ENCODE results near the gene PTGR1.
A peak's percentile ranks its signal among the peaks of the same experiment; 100 is the strongest.
"Not testable (repeated sequence)": the region's sequence is repeated elsewhere in the genome, so short reads cannot be mapped to it uniquely, and the experiment has no call there.

Gene PTGR1

GRCh38 chr9:111597852-111598732 is 1.4 kb downstream of the PTGR1 start:
- WGBS (ENCODE audit: insufficient coverage, insufficient read length) = no CpG with 5 or more reads among the region's 41 CpGs
- Histone ChIP-seq H3K27me3 (ENCODE audit: control insufficient read depth, insufficient read depth, low read length) (peaks cover 2% of the 10 kb centered on the region; the same call in 1 of the 2 replicates), H3K4me3 (ENCODE audit: low read length) (peak overlapping the region; percentile 81; the same call in 1 of the 2 replicates), H3K4me1 (ENCODE audit: control insufficient read depth, insufficient read depth, low read length) (no peaks in the 10 kb centered on the region; the same call in 1 of the 2 replicates), H3K9me3 (ENCODE audit: control insufficient read depth, insufficient read depth, low read length) (no peaks in the 10 kb centered on the region), H3K27ac (ENCODE audit: low read length) (no peak overlapping the region), H3K36me3 (ENCODE audit: control insufficient read depth, insufficient read depth, low read length) (peaks cover 5% of the 10 kb centered on the region; the same call in 1 of the 2 replicates)
- DNase-seq (ENCODE audit: low read depth, low spot score) = peak; percentile 58

GRCh38 chr9:111588846-111589245 is 10.6 kb downstream of the PTGR1 start:
- H3K27me3 ChIP-seq (ENCODE audit: control insufficient read depth, insufficient read depth, low read length) = no peaks in the 10 kb centered on the region
- no peak for DNase-seq (ENCODE audit: low read depth, low spot score)
- H3K9me3 ChIP-seq (ENCODE audit: control insufficient read depth, insufficient read depth, low read length) = no peaks in the 10 kb centered on the region
- WGBS (ENCODE audit: insufficient coverage, insufficient read length) = no CpG with 5 or more reads among the region's 5 CpGs
- H3K4me3 ChIP-seq (ENCODE audit: low read length) = no peak overlapping the region
- H3K36me3 ChIP-seq (ENCODE audit: control insufficient read depth, insufficient read depth, low read length) = peaks cover 6% of the 10 kb centered on the region; the same call in 1 of the 2 replicates
- H3K27ac ChIP-seq (ENCODE audit: low read length) = no peak overlapping the region
- no peaks in the 10 kb centered on the region for H3K4me1 ChIP-seq (ENCODE audit: control insufficient read depth, insufficient read depth, low read length)

GRCh38 chr9:111586378-111586777 is 13.1 kb downstream of the PTGR1 start:
- no CpG with 5 or more reads among the region's 5 CpGs for WGBS (ENCODE audit: insufficient coverage, insufficient read length)
- H3K4me3 ChIP-seq (ENCODE audit: low read length) = no peak overlapping the region
- no peaks in the 10 kb centered on the region for H3K27me3 ChIP-seq (ENCODE audit: control insufficient read depth, insufficient read depth, low read length)
- no peak for DNase-seq (ENCODE audit: low read depth, low spot score)
- no peaks in the 10 kb centered on the region for H3K4me1 ChIP-seq (ENCODE audit: control insufficient read depth, insufficient read depth, low read length)
- H3K9me3 ChIP-seq (ENCODE audit: control insufficient read depth, insufficient read depth, low read length) = no peaks in the 10 kb centered on the region
- H3K27ac ChIP-seq (ENCODE audit: low read length) = no peak overlapping the region
- H3K36me3 ChIP-seq (ENCODE audit: control insufficient read depth, insufficient read depth, low read length) = peaks cover 8% of the 10 kb centered on the region; the same call in 1 of the 2 replicates

GRCh38 chr9:111582888-111583287 is 16.6 kb downstream of the PTGR1 start:
- DNase-seq (ENCODE audit: low read depth, low spot score) = no peak
- no CpG with 5 or more reads among the region's 3 CpGs for WGBS (ENCODE audit: insufficient coverage, insufficient read length)
- Histone ChIP-seq H3K27me3 (ENCODE audit: control insufficient read depth, insufficient read depth, low read length) (no peaks in the 10 kb centered on the region), H3K4me3 (ENCODE audit: low read length) (no peak overlapping the region), H3K36me3 (ENCODE audit: control insufficient read depth, insufficient read depth, low read length) (peaks cover 12% of the 10 kb centered on the region; the same call in 1 of the 2 replicates), H3K27ac (ENCODE audit: low read length) (no peak overlapping the region), H3K4me1 (ENCODE audit: control insufficient read depth, insufficient read depth, low read length) (no peaks in the 10 kb centered on the region), H3K9me3 (ENCODE audit: control insufficient read depth, insufficient read depth, low read length) (no peaks in the 10 kb centered on the region)

GRCh38 chr9:111572950-111573604 is 26.4 kb downstream of the PTGR1 start:
- DNase-seq (ENCODE audit: low read depth, low spot score) = no peak
- peaks cover 17% of the 10 kb centered on the region for H3K36me3 ChIP-seq (ENCODE audit: control insufficient read depth, insufficient read depth, low read length)

GRCh38 chr9:111568127-111568526 is 31.3 kb downstream of the PTGR1 start:
- not testable (repeated sequence) for H3K4me1 ChIP-seq (ENCODE audit: control insufficient read depth, insufficient read depth, low read length); H3K27me3 ChIP-seq (ENCODE audit: control insufficient read depth, insufficient read depth, low read length); H3K27ac ChIP-seq (ENCODE audit: low read length); H3K4me3 ChIP-seq (ENCODE audit: low read length); H3K9me3 ChIP-seq (ENCODE audit: control insufficient read depth, insufficient read depth, low read length); DNase-seq (ENCODE audit: low read depth, low spot score)
- peaks cover 17% of the 10 kb centered on the region for H3K36me3 ChIP-seq (ENCODE audit: control insufficient read depth, insufficient read depth, low read length)
- no CpG with 5 or more reads among the region's 4 CpGs for WGBS (ENCODE audit: insufficient coverage, insufficient read length)

More at GRCh38 chr9:111572950-111573604, 26.4 kb downstream of the PTGR1 start:
- Histone ChIP-seq H3K4me1 (ENCODE audit: control insufficient read depth, insufficient read depth, low read length) (no peaks in the 10 kb centered on the region), H3K4me3 (ENCODE audit: low read length) (no peak overlapping the region), H3K9me3 (ENCODE audit: control insufficient read depth, insufficient read depth, low read length) (0 out of 2 replicates have a peak, but pooled peaks cover 1% of the 10 kb centered on the region), H3K27me3 (ENCODE audit: control insufficient read depth, insufficient read depth, low read length) (no peaks in the 10 kb centered on the region), H3K27ac (ENCODE audit: low read length) (no peak overlapping the region)
- WGBS (ENCODE audit: insufficient coverage, insufficient read length) = no CpG with 5 or more reads among the region's 4 CpGs

GRCh38 chr9:111566234-111566633 is 33.2 kb downstream of the PTGR1 start:
- Histone ChIP-seq H3K27me3 (ENCODE audit: control insufficient read depth, insufficient read depth, low read length) (no peaks in the 10 kb centered on the region), H3K4me3 (ENCODE audit: low read length) (no peak overlapping the region), H3K36me3 (ENCODE audit: control insufficient read depth, insufficient read depth, low read length) (peaks cover 12% of the 10 kb centered on the region), H3K27ac (ENCODE audit: low read length) (no peak overlapping the region), H3K4me1 (ENCODE audit: control insufficient read depth, insufficient read depth, low read length) (no peaks in the 10 kb centered on the region), H3K9me3 (ENCODE audit: control insufficient read depth, insufficient read depth, low read length) (0 out of 2 replicates have a peak, but pooled peaks cover 1% of the 10 kb centered on the region)
- WGBS (ENCODE audit: insufficient coverage, insufficient read length) = no CpG with 5 or more reads among the region's 1 CpG
- DNase-seq (ENCODE audit: low read depth, low spot score) = no peak

- Histone ChIP-seq H3K27me3 (ENCODE audit: control insufficient read depth, insufficient read depth, low read length) (no peaks in the 10 kb centered on the region), H3K36me3 (ENCODE audit: control insufficient read depth, insufficient read depth, low read length) (peaks cover under 1% of the 10 kb centered on the region; the same call in 1 of the 2 replicates), H3K27ac (ENCODE audit: low read length) (no peak overlapping the region), H3K4me1 (ENCODE audit: control insufficient read depth, insufficient read depth, low read length) (no peaks in the 10 kb centered on the region), H3K4me3 (ENCODE audit: low read length) (no peak overlapping the region), H3K9me3 (ENCODE audit: control insufficient read depth, insufficient read depth, low read length) (peaks cover under 1% of the 10 kb centered on the region; the same call in 1 of the 2 replicates)
- no peak for DNase-seq (ENCODE audit: low read depth, low spot score)
Measured at GRCh38 chr9:111561165-111561719, 38.2 kb downstream of the PTGR1 start.

- Histone ChIP-seq H3K27me3 (ENCODE audit: control insufficient read depth, insufficient read depth, low read length) (no peaks in the 10 kb centered on the region), H3K9me3 (ENCODE audit: control insufficient read depth, insufficient read depth, low read length) (peaks cover 3% of the 10 kb centered on the region; the same call in 1 of the 2 replicates), H3K4me3 (ENCODE audit: low read length) (no peak overlapping the region), H3K27ac (ENCODE audit: low read length) (no peak overlapping the region), H3K36me3 (ENCODE audit: control insufficient read depth, insufficient read depth, low read length) (peaks cover 3% of the 10 kb centered on the region; the same call in 1 of the 2 replicates), H3K4me1 (ENCODE audit: control insufficient read depth, insufficient read depth, low read length) (no peaks in the 10 kb centered on the region)
- DNase-seq (ENCODE audit: low read depth, low spot score) = no peak
- WGBS (ENCODE audit: insufficient coverage, insufficient read length) = no CpG with 5 or more reads among the region's 7 CpGs
Measured at GRCh38 chr9:111559000-111559610, 40.3 kb downstream of the PTGR1 start.

- H3K9me3 ChIP-seq (ENCODE audit: control insufficient read depth, insufficient read depth, low read length); H3K4me1 ChIP-seq (ENCODE audit: control insufficient read depth, insufficient read depth, low read length): not testable (repeated sequence)
- no CpG with 5 or more reads among the region's 2 CpGs for WGBS (ENCODE audit: insufficient coverage, insufficient read length)
Measured at GRCh38 chr9:111555425-111555824, 44.0 kb downstream of the PTGR1 start.

More at GRCh38 chr9:111555425-111555824, 44.0 kb downstream of the PTGR1 start:
- H3K4me3 ChIP-seq (ENCODE audit: low read length); H3K27ac ChIP-seq (ENCODE audit: low read length); H3K27me3 ChIP-seq (ENCODE audit: control insufficient read depth, insufficient read depth, low read length); H3K36me3 ChIP-seq (ENCODE audit: control insufficient read depth, insufficient read depth, low read length); DNase-seq (ENCODE audit: low read depth, low spot score): not testable (repeated sequence)
